Neuronal stem cell (in vitro differentiated cells): ENCODE data around the gene COMP.

Experiments
- DNase-seq: peaks from one replicate; pipeline ENCODE4 v3.0.0-alpha.2; 2013; ENCODE audit warnings: low spot score
- H2AFZ ChIP-seq: one replicate; pipeline ENCODE4 v1.6.1; 2013; ENCODE audit warnings: mild to moderate bottlenecking, low read length, inconsistent platforms
- H2AK5ac ChIP-seq: 2 replicates; pipeline ENCODE4 v1.6.1; 2013; ENCODE audit warnings: low read depth, mild to moderate bottlenecking, inconsistent platforms, low read length, moderate library complexity, mixed read lengths
- H2BK120ac ChIP-seq: 2 replicates; pipeline ENCODE4 v1.6.1; 2013; ENCODE audit warnings: low read depth, mild to moderate bottlenecking, inconsistent platforms, low read length, moderate library complexity, mixed read lengths
- H2BK12ac ChIP-seq: one replicate; pipeline ENCODE4 v1.6.1; 2013; ENCODE audit warnings: low read length, inconsistent platforms
- H2BK15ac ChIP-seq: 2 replicates; pipeline ENCODE4 v1.6.1; 2013; ENCODE audit warnings: mild to moderate bottlenecking, low read length, inconsistent platforms, mixed read lengths
- H2BK5ac ChIP-seq: one replicate; pipeline ENCODE4 v1.6.1; 2013; ENCODE audit warnings: inconsistent platforms, mild to moderate bottlenecking, low read length, moderate library complexity
- H3K14ac ChIP-seq: one replicate; pipeline ENCODE4 v1.6.1; 2013; ENCODE audit warnings: low read length, inconsistent platforms
- H3K18ac ChIP-seq: 2 replicates; pipeline ENCODE4 v1.6.1; 2013; ENCODE audit warnings: low read length, inconsistent platforms
- H3K23ac ChIP-seq: 2 replicates; pipeline ENCODE4 v1.6.1; 2013; ENCODE audit warnings: low read depth, mild to moderate bottlenecking, mixed read lengths, low read length, inconsistent platforms; ENCODE audit not compliant: poor library complexity
- H3K27ac ChIP-seq: replicated peaks from 3 replicates; pipeline ENCODE4 v1.5.1; 2013; ENCODE audit warnings: low read length, inconsistent platforms
- H3K27me3 ChIP-seq, 3 experiments: 2 replicates each; pipeline ENCODE4 v1.6.1; 2013; ENCODE audit warnings: low read length in 3 of 3, mild to moderate bottlenecking in 2 of 3, inconsistent platforms in 1 of 3, low read depth in 1 of 3, mixed read lengths in 1 of 3, moderate library complexity in 1 of 3; ENCODE audit not compliant: control insufficient read depth in 3 of 3, insufficient read depth in 3 of 3
- H3K36me3 ChIP-seq, 2 donors: replicated peaks in 1 of 2; 2 replicates each; pipeline ENCODE4 v1.6.1; 2013; ENCODE audit warnings: low read length in 2 of 2; ENCODE audit not compliant: control insufficient read depth in 2 of 2, insufficient read depth in 2 of 2
- H3K4ac ChIP-seq: 2 replicates; pipeline ENCODE4 v1.6.1; 2013; ENCODE audit warnings: inconsistent platforms, mild to moderate bottlenecking, low read length, moderate library complexity
- H3K4me1 ChIP-seq, 2 donors: 1 replicate in 1 of 2; 2 replicates in 1 of 2; pipeline ENCODE4 v1.6.1; 2013; ENCODE audit warnings: low read length in 2 of 2, low read depth in 1 of 2; ENCODE audit not compliant: control insufficient read depth in 2 of 2, insufficient read depth in 1 of 2
- H3K4me2 ChIP-seq: one replicate; pipeline ENCODE4 v1.6.1; 2013; ENCODE audit warnings: mild to moderate bottlenecking, low read length, inconsistent platforms; ENCODE audit not compliant: insufficient read depth, poor library complexity, severe bottlenecking
- H3K4me3 ChIP-seq, 2 donors: 2 replicates each; pipeline ENCODE4 v1.5.1; 2013; ENCODE audit warnings: low read length in 2 of 2, mild to moderate bottlenecking in 2 of 2, inconsistent platforms in 1 of 2, moderate library complexity in 1 of 2
- H3K79me1 ChIP-seq: one replicate; pipeline ENCODE4 v1.6.1; 2013; ENCODE audit warnings: low read depth, mild to moderate bottlenecking, inconsistent platforms, low read length, moderate library complexity
- H3K9ac ChIP-seq: one replicate; pipeline ENCODE4 v1.6.1; 2013; ENCODE audit warnings: mild to moderate bottlenecking, low read depth, low read length, inconsistent platforms; ENCODE audit not compliant: poor library complexity
- H3K9me3 ChIP-seq, 2 donors: replicated peaks in 1 of 2; 2 replicates each; pipeline versions ENCODE3 to v1.6.1; 2013; ENCODE audit warnings: low read length in 2 of 2, mild to moderate bottlenecking in 2 of 2, inconsistent platforms in 1 of 2, low read depth in 1 of 2, mixed read lengths in 1 of 2, moderate library complexity in 1 of 2; ENCODE audit not compliant: control insufficient read depth in 2 of 2, insufficient read depth in 1 of 2
- H4K8ac ChIP-seq: one replicate; pipeline ENCODE4 v1.6.1; 2013; ENCODE audit warnings: low read depth, mild to moderate bottlenecking, inconsistent platforms, low read length, moderate library complexity
- H4K91ac ChIP-seq: one replicate; pipeline ENCODE4 v1.6.1; 2013; ENCODE audit warnings: low read length, low read depth, mild to moderate bottlenecking, inconsistent platforms; ENCODE audit not compliant: poor library complexity
- WGBS, 2 donors: extraction: QIAGEN DNeasy Blood & Tissue Kit; methylation state at CpG; one replicate each; pipeline ENCODE4 v1.1.7; 2013; ENCODE audit warnings: missing lambda C conversion rate in 2 of 2, mixed read lengths in 1 of 2; ENCODE audit not compliant: insufficient read length in 2 of 2, insufficient replicate concordance in 1 of 2; ENCODE audit errors: extremely low coverage in 2 of 2; 5-methylcytosine and 5-hydroxymethylcytosine counted together

The COMP gene

DNA sequence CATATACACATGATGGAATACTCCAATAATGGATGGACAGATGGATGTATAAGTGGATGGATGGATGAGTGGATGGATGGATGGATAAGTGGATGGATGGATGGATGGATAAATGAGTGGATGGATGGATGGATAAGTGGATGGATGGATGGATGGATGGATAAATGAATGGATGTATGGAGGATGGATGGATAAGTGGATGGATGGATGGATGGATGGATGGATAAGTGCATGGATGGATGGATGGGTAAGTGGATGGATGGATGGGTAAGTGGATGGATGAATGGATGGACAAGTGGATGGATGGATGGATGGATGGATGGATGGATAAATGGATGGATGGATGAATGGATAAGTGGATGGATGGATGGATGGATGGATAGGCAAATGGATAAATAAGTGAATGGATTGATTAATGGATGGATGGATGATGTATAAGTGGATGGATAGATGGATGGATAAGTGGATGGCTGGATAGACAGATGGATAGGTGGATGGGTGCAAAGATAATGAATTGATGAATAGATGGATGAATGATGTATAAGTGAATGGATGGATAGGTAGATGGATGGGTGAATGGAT lies 8.4 kb upstream of the COMP start:
- Histone ChIP-seq H3K4me3 (no peak overlapping the region), H2BK5ac (peak overlapping the region; percentile 3), H4K91ac (no peak overlapping the region), H3K14ac (no peak overlapping the region), H3K36me3 (no peaks in the 10 kb centered on the region), H3K4me1 (peaks cover 0 to 8% of the 10 kb centered on the region in 2 donors), H3K27ac (no peak overlapping the region), H2AK5ac (no peak overlapping the region), H2BK15ac (no peak overlapping the region), H3K4ac (no peak overlapping the region), H3K18ac (no peak overlapping the region), H3K27me3 (peaks cover 0 to 28% (median 23%) of the 10 kb centered on the region in 3 experiments), H2BK12ac (no peak overlapping the region), H2AFZ (no peak overlapping the region), H3K4me2 (no peak overlapping the region), H2BK120ac (no peak overlapping the region), H3K9ac (no peak overlapping the region), H3K23ac (peak overlapping the region; percentile 38), H3K79me1 (no peaks in the 10 kb centered on the region), H3K9me3 (peaks cover 0 to 2% of the 10 kb centered on the region in 2 donors), H4K8ac (no peak overlapping the region)
- no peak for DNase-seq

DNA sequence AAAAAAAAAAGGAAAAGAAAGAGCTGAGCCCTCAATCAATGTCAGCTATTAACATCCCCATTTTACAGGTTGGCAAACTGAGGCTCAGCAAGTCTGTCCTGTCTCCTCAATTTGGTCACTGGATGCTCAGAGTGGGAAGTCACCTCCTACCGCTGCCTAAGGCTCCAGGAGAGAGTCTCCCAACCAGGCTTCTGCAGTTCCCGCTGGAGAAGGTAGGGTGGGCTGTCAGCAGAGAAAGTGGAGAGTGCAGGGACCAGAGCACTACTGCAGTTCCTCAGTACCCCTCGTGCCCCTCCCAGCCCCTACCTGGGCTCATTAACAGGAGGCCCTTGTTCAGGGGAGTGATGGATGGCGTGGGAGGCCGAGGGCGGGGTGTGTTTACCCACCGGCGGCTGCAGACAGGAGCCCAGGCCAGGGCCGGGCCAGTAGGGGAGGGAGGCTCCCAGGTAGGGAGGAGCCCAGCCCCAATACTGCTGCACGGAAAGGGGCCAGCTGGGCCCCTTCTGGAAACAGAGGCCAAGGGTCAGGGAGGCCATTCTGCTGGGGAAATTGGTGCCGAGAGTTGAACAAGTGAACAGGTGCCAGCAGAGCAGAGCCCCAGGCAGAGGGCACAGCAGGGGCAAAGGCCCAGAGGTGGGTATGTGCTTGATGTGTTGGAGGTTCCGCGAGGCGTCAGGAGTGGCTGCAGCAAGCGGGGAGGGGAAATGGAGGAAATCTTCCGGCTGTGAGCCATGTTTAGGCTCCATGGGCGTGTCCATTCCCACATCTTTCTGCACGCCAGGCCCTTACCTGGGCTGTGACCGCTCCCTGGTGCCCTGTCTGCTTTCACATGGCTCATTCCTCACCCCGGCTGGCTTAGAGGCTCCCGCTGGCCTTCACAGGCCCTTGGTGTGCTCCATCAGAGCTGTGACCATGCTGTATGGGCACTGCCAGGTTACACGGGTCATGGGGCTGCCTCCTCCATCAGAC lies 7.6 kb upstream of the COMP start:
- Histone ChIP-seq H2AFZ (no peak overlapping the region), H3K23ac (peak overlapping the region; percentile 38), H2BK5ac (peak overlapping the region; percentile 3), H3K27ac (no peak overlapping the region), H4K8ac (no peak overlapping the region), H3K9me3 (peaks cover 0 to 2% of the 10 kb centered on the region in 2 donors), H2AK5ac (no peak overlapping the region), H3K14ac (peak overlapping the region; percentile 74), H3K4ac (no peak overlapping the region), H2BK15ac (no peak overlapping the region), H3K9ac (no peak overlapping the region), H2BK120ac (no peak overlapping the region), H3K79me1 (no peaks in the 10 kb centered on the region), H3K4me3 (no peak overlapping the region), H2BK12ac (no peak overlapping the region), H3K27me3 (peaks cover 0 to 32% (median 27%) of the 10 kb centered on the region in 3 experiments), H3K36me3 (no peaks in the 10 kb centered on the region), H3K4me2 (peak overlapping the region; percentile 22), H3K4me1 (peaks cover 0 to 8% of the 10 kb centered on the region in 2 donors), H3K18ac (peak overlapping the region; percentile 31), H4K91ac (no peak overlapping the region)
- WGBS, 2 donors, result no CpG with 5 or more reads among the region's 22 CpGs
- no peak for DNase-seq

DNA sequence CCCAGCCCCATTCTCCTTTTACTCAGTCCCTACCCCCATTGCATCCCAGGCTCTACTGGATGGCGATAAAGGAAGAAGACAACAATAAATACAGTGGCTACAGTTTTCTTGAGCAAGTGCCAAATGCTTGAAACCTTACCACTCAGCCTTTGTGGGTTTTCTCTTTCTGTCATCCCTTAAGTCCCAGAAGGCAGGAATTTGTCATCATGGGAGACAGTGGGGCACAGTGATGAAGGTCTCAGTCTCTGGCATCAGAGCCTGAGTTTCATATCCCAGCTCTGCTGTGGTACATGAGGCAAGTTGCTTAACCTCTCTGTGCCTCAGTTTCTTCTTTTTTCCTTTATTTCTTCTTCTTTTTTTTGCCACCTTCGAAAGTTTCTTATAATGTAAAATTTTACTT lies 5.1 kb upstream of the COMP start:
- H3K23ac ChIP-seq, result no peak overlapping the region
- no peak overlapping the region for H4K8ac ChIP-seq
- no peaks in the 10 kb centered on the region for H3K79me1 ChIP-seq
- H3K18ac ChIP-seq, result no peak overlapping the region
- H2BK120ac ChIP-seq, result no peak overlapping the region
- H3K4me3 ChIP-seq, result no peak overlapping the region
- DNase-seq, result no peak
- H3K9me3 ChIP-seq, result peaks cover 0 to 2% of the 10 kb centered on the region in 2 donors
- no peak overlapping the region for H3K9ac ChIP-seq
- no peak overlapping the region for H3K4ac ChIP-seq
- H2BK15ac ChIP-seq, result no peak overlapping the region
- H2BK5ac ChIP-seq, result no peak overlapping the region
- no peak overlapping the region for H2AK5ac ChIP-seq
- H4K91ac ChIP-seq, result no peak overlapping the region
- H3K14ac ChIP-seq, result no peak overlapping the region
- H2AFZ ChIP-seq, result no peak overlapping the region
- H3K36me3 ChIP-seq, result no peaks in the 10 kb centered on the region
- peaks cover 0 to 8% of the 10 kb centered on the region in 2 donors for H3K4me1 ChIP-seq
- H2BK12ac ChIP-seq, result no peak overlapping the region
- no peak overlapping the region for H3K4me2 ChIP-seq
- WGBS, 2 donors, result no CpG with 5 or more reads among the region's 2 CpGs
- H3K27me3 ChIP-seq, result peaks cover 2 to 53% (median 52%) of the 10 kb centered on the region in 3 experiments
- H3K27ac ChIP-seq, result no peak overlapping the region

DNA sequence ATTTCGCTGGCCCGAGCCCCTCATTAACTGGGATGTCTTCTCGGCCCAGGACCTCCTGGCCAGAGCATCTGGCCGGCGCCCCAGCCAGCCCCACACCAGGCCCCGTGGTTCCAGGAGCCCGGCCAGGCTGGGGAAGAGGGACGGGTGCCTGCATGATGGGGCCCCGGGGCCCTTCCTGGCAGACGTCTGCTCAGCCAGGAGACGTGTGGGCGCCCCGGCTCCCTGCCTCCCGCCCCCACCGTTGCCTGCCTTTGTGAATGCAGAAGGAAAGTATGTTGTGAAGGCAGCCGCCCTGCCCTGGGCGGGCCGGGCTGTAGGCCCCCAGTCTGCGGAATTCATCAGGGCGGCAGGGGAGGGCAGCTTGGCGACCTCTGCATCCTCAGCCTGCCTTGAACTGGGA lies 4.4 kb upstream of the COMP start:
- Histone ChIP-seq H2BK120ac (no peak overlapping the region), H3K27ac (no peak overlapping the region), H2AFZ (peak overlapping the region; percentile 74), H3K79me1 (peaks cover under 1% of the 10 kb centered on the region), H3K4me3 (no peak overlapping the region), H3K36me3 (no peaks in the 10 kb centered on the region), H2BK15ac (no peak overlapping the region), H4K8ac (no peak overlapping the region), H3K14ac (no peak overlapping the region), H3K23ac (no peak overlapping the region), H2BK12ac (no peak overlapping the region), H3K18ac (peak overlapping the region; percentile 16), H4K91ac (no peak overlapping the region), H2AK5ac (no peak overlapping the region), H3K4me1 (peaks cover 0 to 8% of the 10 kb centered on the region in 2 donors), H3K4me2 (no peak overlapping the region), H3K9me3 (no peaks in the 10 kb centered on the region), H2BK5ac (no peak overlapping the region), H3K9ac (no peak overlapping the region), H3K4ac (no peak overlapping the region), H3K27me3 (peaks cover 9 to 56% (median 54%) of the 10 kb centered on the region in 3 experiments)
- DNase-seq, result no peak
- no CpG with 5 or more reads among the region's 21 CpGs for WGBS, 2 donors
